ENCODE results near the gene PP2D1. TPM values are rescaled to one million over a fixed set of nuclear protein-coding genes. Genes with fewer than 3 reads are reported as not detected.

The PP2D1 gene
- total and polyA plus RNA-seq, 9 of the 15 experiments (the other 6 are each of a cell fraction or from before 2014, with no cell fraction given), result 0.07 to 0.10 TPM; not detected in 7

DNA sequence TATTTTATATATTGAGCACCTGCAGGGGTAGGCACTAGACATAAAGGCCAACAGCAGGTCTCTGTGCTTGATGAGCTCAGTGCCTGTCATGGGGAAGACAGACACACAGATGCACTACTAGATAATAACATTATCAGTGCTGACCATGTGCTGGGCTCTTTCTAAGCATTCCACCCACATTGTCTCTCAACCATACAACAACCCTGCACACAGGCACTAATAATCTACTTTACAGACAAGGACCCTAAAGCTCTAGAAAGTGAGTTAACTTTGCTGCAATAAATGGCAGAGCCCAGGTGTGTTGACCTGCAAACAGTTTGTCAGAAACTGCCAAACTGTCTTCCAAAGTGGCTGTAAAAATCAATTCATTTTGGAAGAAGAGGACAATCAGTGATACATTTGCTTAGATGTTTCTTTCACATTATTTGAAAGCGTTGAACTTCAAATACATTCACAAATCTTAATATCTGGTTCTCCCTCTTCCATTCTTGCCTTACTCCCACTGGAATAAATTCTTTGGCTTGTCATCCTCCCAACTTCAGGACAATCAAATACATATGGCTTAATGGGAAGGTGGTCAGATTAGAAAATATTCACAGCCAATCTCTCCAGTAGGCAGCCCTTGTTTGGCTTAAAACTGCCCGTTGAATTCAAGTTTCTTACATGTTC, 11.0 kb upstream of the PP2D1 start (continued):
- no peak for TF ChIP-seq ZNF263 (CRISPR knock-in tag; IDR thresholded peaks at IDR 0.05; ENCODE audit: borderline replicate concordance)
- TF ChIP-seq NBN (IDR thresholded peaks at IDR 0.05; ENCODE audit: low read depth), result peak; percentile 97
- TF ChIP-seq SMAD2 (IDR thresholded peaks at IDR 0.05; ENCODE audit: low read depth, low read length), result no peak
- no peak for TF ChIP-seq NFYB (IDR thresholded peaks at IDR 0.05; ENCODE audit: extremely low read depth, insufficient read length)
- TF ChIP-seq ATF1 (CRISPR knock-in tag; IDR thresholded peaks at IDR 0.05), result no peak
- peak; percentile 80 for TF ChIP-seq ATF1 (tag; IDR thresholded peaks at IDR 0.05)
- TF ChIP-seq CBFA2T2 (conservative IDR thresholded peaks at IDR 0.05), result peak; percentile 98
- TF ChIP-seq, protein P1, sequence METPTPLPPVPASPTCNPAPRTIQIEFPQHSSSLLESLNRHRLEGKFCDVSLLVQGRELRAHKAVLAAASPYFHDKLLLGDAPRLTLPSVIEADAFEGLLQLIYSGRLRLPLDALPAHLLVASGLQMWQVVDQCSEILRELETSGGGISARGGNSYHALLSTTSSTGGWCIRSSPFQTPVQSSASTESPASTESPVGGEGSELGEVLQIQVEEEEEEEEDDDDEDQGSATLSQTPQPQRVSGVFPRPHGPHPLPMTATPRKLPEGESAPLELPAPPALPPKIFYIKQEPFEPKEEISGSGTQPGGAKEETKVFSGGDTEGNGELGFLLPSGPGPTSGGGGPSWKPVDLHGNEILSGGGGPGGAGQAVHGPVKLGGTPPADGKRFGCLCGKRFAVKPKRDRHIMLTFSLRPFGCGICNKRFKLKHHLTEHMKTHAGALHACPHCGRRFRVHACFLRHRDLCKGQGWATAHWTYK (CRISPR knock-in tag; IDR thresholded peaks at IDR 0.05), result peak; percentile 46; the same call in 1 of the 2 replicates
- TF ChIP-seq, protein P2, sequence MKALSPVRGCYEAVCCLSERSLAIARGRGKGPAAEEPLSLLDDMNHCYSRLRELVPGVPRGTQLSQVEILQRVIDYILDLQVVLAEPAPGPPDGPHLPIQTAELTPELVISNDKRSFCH (CRISPR knock-in tag; IDR thresholded peaks at IDR 0.05), result no peak
- TF ChIP-seq, protein P2 (tag; IDR thresholded peaks at IDR 0.05), result peak; percentile 82
- TF ChIP-seq, protein P3, sequence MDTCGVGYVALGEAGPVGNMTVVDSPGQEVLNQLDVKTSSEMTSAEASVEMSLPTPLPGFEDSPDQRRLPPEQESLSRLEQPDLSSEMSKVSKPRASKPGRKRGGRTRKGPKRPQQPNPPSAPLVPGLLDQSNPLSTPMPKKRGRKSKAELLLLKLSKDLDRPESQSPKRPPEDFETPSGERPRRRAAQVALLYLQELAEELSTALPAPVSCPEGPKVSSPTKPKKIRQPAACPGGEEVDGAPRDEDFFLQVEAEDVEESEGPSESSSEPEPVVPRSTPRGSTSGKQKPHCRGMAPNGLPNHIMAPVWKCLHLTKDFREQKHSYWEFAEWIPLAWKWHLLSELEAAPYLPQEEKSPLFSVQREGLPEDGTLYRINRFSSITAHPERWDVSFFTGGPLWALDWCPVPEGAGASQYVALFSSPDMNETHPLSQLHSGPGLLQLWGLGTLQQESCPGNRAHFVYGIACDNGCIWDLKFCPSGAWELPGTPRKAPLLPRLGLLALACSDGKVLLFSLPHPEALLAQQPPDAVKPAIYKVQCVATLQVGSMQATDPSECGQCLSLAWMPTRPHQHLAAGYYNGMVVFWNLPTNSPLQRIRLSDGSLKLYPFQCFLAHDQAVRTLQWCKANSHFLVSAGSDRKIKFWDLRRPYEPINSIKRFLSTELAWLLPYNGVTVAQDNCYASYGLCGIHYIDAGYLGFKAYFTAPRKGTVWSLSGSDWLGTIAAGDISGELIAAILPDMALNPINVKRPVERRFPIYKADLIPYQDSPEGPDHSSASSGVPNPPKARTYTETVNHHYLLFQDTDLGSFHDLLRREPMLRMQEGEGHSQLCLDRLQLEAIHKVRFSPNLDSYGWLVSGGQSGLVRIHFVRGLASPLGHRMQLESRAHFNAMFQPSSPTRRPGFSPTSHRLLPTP (IDR thresholded peaks at IDR 0.05; ENCODE audit: borderline replicate concordance, extremely low read depth, insufficient read length), result no peak
- TF ChIP-seq ZNF830 (CRISPR knock-in tag; IDR thresholded peaks at IDR 0.05), result no peak
- peak; percentile 98 for TF ChIP-seq NCOR1 (IDR thresholded peaks at IDR 0.05)
- TF ChIP-seq BHLHE40 (IDR thresholded peaks at IDR 0.05; ENCODE audit: low read length), result peak; percentile 86
- peak; percentile 30; the same call in 1 of the 2 replicates for TF ChIP-seq ZNF24 (IDR thresholded peaks at IDR 0.05)
- peak; percentile 97 for TF ChIP-seq JUND (IDR thresholded peaks at IDR 0.05; ENCODE audit: borderline replicate concordance, low read depth, low read length)
- peak; percentile 96; the same call in 2 of the 3 replicates for TF ChIP-seq JUND (tag; IDR thresholded peaks at IDR 0.05; ENCODE audit: borderline replicate concordance, low read depth, low read length)
- TF ChIP-seq KLF1 (tag; IDR thresholded peaks at IDR 0.05), result no peak
- TF ChIP-seq SP2 (IDR thresholded peaks at IDR 0.05; ENCODE audit: extremely low read depth, low read depth, low read length, poor library complexity, severe bottlenecking), result no peak
- peak; percentile 84 for TF ChIP-seq PYGO2 (tag; IDR thresholded peaks at IDR 0.05)
- TF ChIP-seq ZNF507 (tag; conservative IDR thresholded peaks at IDR 0.05), result no peak
- TF ChIP-seq HSF4 (CRISPR knock-in tag; IDR thresholded peaks at IDR 0.05; ENCODE audit: borderline replicate concordance), result no peak
- TF ChIP-seq SETDB1 (IDR thresholded peaks at IDR 0.05; ENCODE audit: low read length), result no peak
- TF ChIP-seq NCOA1 (IDR thresholded peaks at IDR 0.05; ENCODE audit: low read depth), result peak; percentile 81
- peak; percentile 63 to 89; a peak in 3 of 4 replicates for TF ChIP-seq ARNT (IDR thresholded peaks at IDR 0.05)
- TF ChIP-seq MIER1 (IDR thresholded peaks at IDR 0.05; ENCODE audit: low read depth), result no peak

Data from K562 (cell line).